HEK293T (cell line): Measurements from ENCODE around the gene FOXC1.
A peak's percentile ranks its signal among the peaks of the same experiment; 100 is the strongest.

ENCODE experiments used
- CTCF ChIA-PET: fragments of 350-600 bp; formaldehyde crosslinking; extraction: SDS; loops from one replicate; lab custom pipeline; 2021; ENCODE audit warnings: antibody characterized with exemption, inconsistent platforms; lab: Yijun Ruan, JAX
- POLR2A ChIA-PET: fragments of 350-600 bp; formaldehyde crosslinking; extraction: SDS; loops from one replicate; lab custom pipeline; 2020; ENCODE audit warnings: antibody characterized with exemption, inconsistent platforms; lab: Yijun Ruan, JAX
- DNase-seq: peaks from one replicate; pipeline ENCODE4 v3.0.0; 2012; ENCODE audit warnings: mixed read lengths; ENCODE audit errors: extremely low spot score
- ARNT ChIP-seq: fragments of 450-650 bp; IDR thresholded peaks from 2 replicates; pipeline ENCODE4 v1.6.1; 2017; ENCODE audit warnings: mild to moderate bottlenecking
- BHLHE40 ChIP-seq: fragments of 450-650 bp; IDR thresholded peaks from 2 replicates; pipeline ENCODE4 v1.6.1; 2016; ENCODE audit warnings: mild to moderate bottlenecking, moderate library complexity, borderline replicate concordance
- CTBP1 ChIP-seq: fragments of 450-650 bp; IDR thresholded peaks from 2 replicates; pipeline ENCODE4 v1.6.1; 2016; ENCODE audit warnings: borderline replicate concordance
- ELF4 ChIP-seq: fragments of 450-650 bp; IDR thresholded peaks from 2 replicates; pipeline ENCODE4 v1.6.1; 2017; ENCODE audit warnings: antibody characterized with exemption
- FOXA1 ChIP-seq: fragments of 450-650 bp; IDR thresholded peaks from 2 replicates; pipeline ENCODE4 v1.6.1; 2016; ENCODE audit warnings: mild to moderate bottlenecking
- FOXK2 ChIP-seq: fragments of 450-650 bp; IDR thresholded peaks from 2 replicates; pipeline ENCODE4 v1.6.1; 2016; ENCODE audit warnings: mild to moderate bottlenecking
- FOXM1 ChIP-seq: fragments of 450-650 bp; IDR thresholded peaks from 2 replicates; pipeline ENCODE4 v1.6.1; 2017; ENCODE audit warnings: mild to moderate bottlenecking, borderline replicate concordance
- HDGF ChIP-seq: fragments of 450-650 bp; IDR thresholded peaks from 2 replicates; pipeline ENCODE4 v1.6.1; 2017; ENCODE audit warnings: antibody characterized with exemption, borderline replicate concordance
- L3MBTL2 ChIP-seq: fragments of 450-650 bp; conservative IDR thresholded peaks from 2 replicates; pipeline ENCODE4 v1.6.1; 2016; ENCODE audit warnings: mild to moderate bottlenecking
- LEF1 ChIP-seq: fragments of 450-650 bp; IDR thresholded peaks from 2 replicates; pipeline ENCODE4 v1.6.1; 2017; ENCODE audit warnings: mild to moderate bottlenecking, borderline replicate concordance
- NFRKB ChIP-seq: fragments of 450-650 bp; IDR thresholded peaks from 2 replicates; pipeline ENCODE4 v1.6.1; 2016; ENCODE audit warnings: mild to moderate bottlenecking, moderate library complexity
- SP1 ChIP-seq: fragments of 450-650 bp; IDR thresholded peaks from 2 replicates; pipeline ENCODE4 v1.6.1; 2017
- SUZ12 ChIP-seq: fragments of 450-650 bp; IDR thresholded peaks from 2 replicates; pipeline ENCODE4 v1.6.1; 2016; ENCODE audit warnings: mild to moderate bottlenecking
- TARDBP ChIP-seq: fragments of 450-650 bp; IDR thresholded peaks from 2 replicates; pipeline ENCODE4 v1.6.1; 2016
- TF ChIP-seq, protein P1 (sequence below): fragments of 450-650 bp; IDR thresholded peaks from 2 replicates; pipeline ENCODE4 v1.6.1; 2016

FOXC1 gene

DNA sequence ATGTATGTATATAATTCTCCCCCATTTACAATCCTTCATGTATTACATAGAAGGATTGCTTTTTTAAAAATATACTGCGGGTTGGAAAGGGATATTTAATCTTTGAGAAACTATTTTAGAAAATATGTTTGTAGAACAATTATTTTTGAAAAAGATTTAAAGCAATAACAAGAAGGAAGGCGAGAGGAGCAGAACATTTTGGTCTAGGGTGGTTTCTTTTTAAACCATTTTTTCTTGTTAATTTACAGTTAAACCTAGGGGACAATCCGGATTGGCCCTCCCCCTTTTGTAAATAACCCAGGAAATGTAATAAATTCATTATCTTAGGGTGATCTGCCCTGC, 3.6 kb downstream of the FOXC1 start:
- ChIA-PET POLR2A (interaction anchor here (1.3 to 5.0 kb wide), 7 partner anchors 12 to 207 kb away, joined by 4 to 74 read pairs (median 10); no protein-coding TSS in a partner anchor), CTCF (no interaction called here)
- DNase-seq: no peak
- TF ChIP-seq ARNT: no peak
- TF ChIP-seq LEF1: no peak
- TF ChIP-seq FOXK2: no peak
- TF ChIP-seq NFRKB: no peak
- no peak for TF ChIP-seq BHLHE40
- no peak for TF ChIP-seq SUZ12
- no peak for TF ChIP-seq FOXA1
- TF ChIP-seq FOXM1: no peak
- TF ChIP-seq TARDBP: no peak
- TF ChIP-seq ELF4: no peak
- TF ChIP-seq, protein P1, sequence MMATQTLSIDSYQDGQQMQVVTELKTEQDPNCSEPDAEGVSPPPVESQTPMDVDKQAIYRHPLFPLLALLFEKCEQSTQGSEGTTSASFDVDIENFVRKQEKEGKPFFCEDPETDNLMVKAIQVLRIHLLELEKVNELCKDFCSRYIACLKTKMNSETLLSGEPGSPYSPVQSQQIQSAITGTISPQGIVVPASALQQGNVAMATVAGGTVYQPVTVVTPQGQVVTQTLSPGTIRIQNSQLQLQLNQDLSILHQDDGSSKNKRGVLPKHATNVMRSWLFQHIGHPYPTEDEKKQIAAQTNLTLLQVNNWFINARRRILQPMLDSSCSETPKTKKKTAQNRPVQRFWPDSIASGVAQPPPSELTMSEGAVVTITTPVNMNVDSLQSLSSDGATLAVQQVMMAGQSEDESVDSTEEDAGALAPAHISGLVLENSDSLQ: no peak
- no peak for TF ChIP-seq HDGF
- no peak for TF ChIP-seq SP1
- no peak for TF ChIP-seq CTBP1

DNA sequence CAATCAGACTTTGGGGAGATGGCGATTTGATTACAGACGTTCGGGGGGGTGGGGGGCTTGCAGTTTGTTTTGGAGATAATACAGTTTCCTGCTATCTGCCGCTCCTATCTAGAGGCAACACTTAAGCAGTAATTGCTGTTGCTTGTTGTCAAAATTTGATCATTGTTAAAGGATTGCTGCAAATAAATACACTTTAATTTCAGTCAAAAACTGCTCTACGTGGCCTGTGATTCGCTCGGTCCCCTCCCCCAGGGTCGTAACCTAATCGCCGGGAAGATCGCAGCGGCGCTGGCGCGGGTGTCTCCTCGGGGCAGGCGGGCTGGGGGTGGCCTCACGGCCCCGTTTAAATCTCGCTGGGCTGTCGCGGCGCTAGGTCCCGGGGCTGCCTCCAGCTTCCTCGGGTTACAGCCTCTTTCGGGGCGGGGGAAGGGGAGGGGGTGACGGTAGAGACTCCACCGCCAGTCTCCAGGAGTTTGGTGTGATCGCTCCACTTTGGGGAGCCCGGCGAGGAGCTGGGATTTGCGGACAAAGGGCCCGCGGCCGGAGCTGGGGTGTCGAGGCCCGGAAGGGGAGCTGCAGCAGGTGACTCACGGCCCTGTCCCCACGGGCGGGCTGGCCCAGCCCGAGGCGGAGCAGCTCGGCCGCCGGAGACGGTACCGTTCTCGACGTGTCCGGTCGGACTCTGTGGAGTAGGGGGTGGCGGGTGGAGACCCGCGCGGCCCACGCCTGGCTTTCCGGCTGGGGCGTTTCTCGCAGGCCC, 4.2 kb downstream of the FOXC1 start:
- TF ChIP-seq FOXM1 (peak; percentile 81), ARNT (peak; percentile 67), L3MBTL2 (no peak), CTBP1 (peak; percentile 98), HDGF (0 out of 2 replicates have a peak, but pooled peaks have one; percentile 65), LEF1 (peak; percentile 13; the same call in 1 of the 2 replicates), FOXK2 (no peak), ELF4 (no peak)
- TF ChIP-seq, protein P1: peak; percentile 97
- ChIA-PET CTCF (no interaction called here), POLR2A (interaction anchor here (0.6 to 5.5 kb wide), 16 partner anchors 9 to 226 kb away, joined by 3 to 74 read pairs (median 6); no protein-coding TSS in a partner anchor)
- no peak for DNase-seq

DNA sequence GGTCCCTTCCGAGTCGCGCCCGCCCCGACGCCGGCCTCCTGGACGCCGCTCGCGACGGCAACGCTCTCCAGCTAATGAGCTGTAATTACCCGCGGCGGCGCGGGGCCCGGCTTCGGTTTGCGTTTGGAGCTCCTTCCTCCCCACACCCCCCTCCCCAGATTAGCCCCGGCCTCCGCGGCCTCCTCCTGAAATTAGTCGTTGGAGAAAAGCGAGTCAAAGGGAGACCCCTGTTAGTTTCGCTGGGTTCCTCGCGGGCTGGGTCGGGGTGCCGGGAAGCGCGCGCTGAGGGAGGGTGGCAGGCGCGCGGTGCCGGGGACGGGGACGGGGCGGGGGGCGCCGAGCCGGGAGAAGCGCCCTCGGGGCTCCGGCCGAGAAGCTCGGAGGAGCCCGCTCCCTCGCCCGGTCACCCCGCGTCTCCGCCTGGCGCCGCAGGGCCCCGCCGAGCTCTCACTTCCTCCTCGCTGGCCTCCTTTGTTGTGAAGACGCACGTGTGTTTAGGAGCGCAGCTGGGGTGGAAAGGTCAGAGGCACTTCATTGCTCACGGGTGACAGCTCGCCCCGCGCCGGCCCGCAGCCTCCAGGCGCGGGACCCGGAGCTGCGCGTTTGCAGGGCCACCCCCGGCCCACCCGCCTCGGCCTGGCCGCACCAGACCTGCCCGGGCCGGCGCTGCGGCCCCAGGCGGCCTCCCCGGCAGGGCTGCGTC, 4.9 kb downstream of the FOXC1 start:
- CTCF ChIA-PET: interaction anchor here (1.5 kb wide), 1 partner anchor 8 kb away, joined by 4 read pairs; no protein-coding TSS in a partner anchor
- TF ChIP-seq FOXA1 (no peak), CTBP1 (0 out of 2 replicates have a peak, but pooled peaks have one; percentile 6), L3MBTL2 (no peak), FOXM1 (0 out of 2 replicates have a peak, but pooled peaks have one; percentile 9), FOXK2 (no peak), ARNT (no peak), LEF1 (0 out of 2 replicates have a peak, but pooled peaks have one; percentile 70), SP1 (no peak), HDGF (no peak), SUZ12 (no peak), ELF4 (no peak), TARDBP (no peak)
- TF ChIP-seq, protein P1: no peak
- POLR2A ChIA-PET: interaction anchor here (0.6 to 5.5 kb wide), 18 partner anchors 7 to 225 kb away, joined by 3 to 74 read pairs (median 6); no protein-coding TSS in a partner anchor
- DNase-seq: no peak

DNA sequence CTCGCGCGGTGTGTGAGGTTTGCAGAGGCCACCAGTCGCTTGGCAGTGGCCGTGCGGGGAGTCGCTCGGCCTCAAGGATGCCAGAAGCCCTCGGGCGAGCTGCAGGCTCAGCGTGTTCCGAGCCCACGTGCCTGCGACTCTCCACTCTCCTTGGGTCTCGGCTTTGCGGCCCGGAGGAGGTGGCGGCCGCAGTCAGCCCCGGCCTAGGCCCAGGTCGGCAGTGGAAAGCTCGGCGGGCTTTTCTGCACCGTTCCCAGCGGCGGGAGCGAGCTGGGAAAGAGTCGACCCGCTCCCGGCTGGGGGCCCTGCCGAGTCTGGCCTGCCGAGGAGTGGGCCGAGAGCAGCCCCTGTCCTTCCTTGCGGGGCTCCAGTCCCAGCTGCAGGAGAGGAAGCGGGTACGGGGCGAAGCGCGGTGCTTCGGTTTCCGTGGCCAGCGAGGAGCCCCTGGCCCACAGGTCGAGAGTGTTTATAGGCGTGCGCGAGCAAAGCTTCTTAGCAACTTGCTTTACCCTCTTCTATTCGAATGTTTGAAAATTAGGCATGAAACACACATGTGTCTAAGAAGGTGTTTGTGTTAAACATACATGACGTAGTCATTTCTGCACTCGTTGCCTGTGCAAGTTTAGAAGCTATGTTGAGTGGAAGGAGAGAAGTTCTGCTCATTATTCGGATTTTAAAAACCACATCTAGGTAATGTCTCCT, 5.6 kb downstream of the FOXC1 start:
- POLR2A ChIA-PET: interaction anchor here (0.7 to 5.5 kb wide), 14 partner anchors 8 to 495 kb away, joined by 3 to 74 read pairs (median 8); no protein-coding TSS in a partner anchor
- TF ChIP-seq ELF4: no peak
- TF ChIP-seq L3MBTL2: peak; percentile 23; the same call in 1 of the 2 replicates
- TF ChIP-seq SP1: no peak
- no peak for TF ChIP-seq FOXA1
- no peak for TF ChIP-seq BHLHE40
- no peak; the same call in 1 of the 2 replicates for TF ChIP-seq HDGF
- TF ChIP-seq LEF1: peak; percentile 6; the same call in 1 of the 2 replicates
- DNase-seq: no peak
- CTCF ChIA-PET: interaction anchor here (1.5 kb wide), 1 partner anchor 9 kb away, joined by 4 read pairs; no protein-coding TSS in a partner anchor

DNA sequence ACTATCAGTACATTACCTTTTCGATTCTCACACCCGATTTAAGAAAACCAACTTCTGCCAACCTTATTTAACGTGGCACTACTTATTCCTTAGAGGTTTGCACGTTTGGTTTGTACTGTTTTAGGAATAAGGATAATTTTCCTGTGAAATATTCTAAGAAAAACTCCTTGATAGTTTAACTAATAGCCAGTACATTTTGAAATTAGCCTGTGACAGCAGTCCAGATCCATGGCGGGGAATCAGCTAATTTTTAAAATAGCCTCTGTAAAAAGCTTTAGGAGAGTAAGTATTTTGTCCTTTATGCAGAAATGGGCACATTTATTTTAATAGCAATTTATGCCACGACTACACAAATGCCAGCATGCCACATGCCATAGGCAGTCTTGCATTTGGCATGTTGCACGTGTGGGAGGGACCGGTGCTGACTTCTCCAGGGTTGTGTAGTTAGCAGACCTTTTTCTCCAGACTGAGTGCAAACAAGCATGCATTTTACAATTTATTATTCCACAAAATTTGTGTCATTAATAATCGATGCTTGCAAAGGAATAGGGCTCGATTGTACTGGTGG, 6.2 kb downstream of the FOXC1 start:
- ChIA-PET CTCF (interaction anchor here (0.8 to 1.7 kb wide), 3 partner anchors 9 to 71 kb away, joined by 3 to 11 read pairs (median 4); no protein-coding TSS in a partner anchor), POLR2A (interaction anchor here (0.7 to 5.5 kb wide), 16 partner anchors 9 to 495 kb away, joined by 3 to 74 read pairs (median 8); no protein-coding TSS in a partner anchor)
- no peak for DNase-seq
- no peak for TF ChIP-seq ELF4
- no peak for TF ChIP-seq FOXA1
- no peak for TF ChIP-seq L3MBTL2
- no peak for TF ChIP-seq TARDBP
- no peak for TF ChIP-seq FOXK2
- no peak for TF ChIP-seq SUZ12
- TF ChIP-seq ARNT: no peak
- no peak for TF ChIP-seq LEF1
- no peak for TF ChIP-seq CTBP1
- no peak for TF ChIP-seq BHLHE40
- TF ChIP-seq HDGF: no peak
- TF ChIP-seq FOXM1: no peak
